Suppressor macrophage treated with lipopolysaccharide for 4 hours (primary cell): ENCODE results near the gene DPYSL3.
"Not testable (repeated sequence)": the region's sequence is repeated elsewhere in the genome, so short reads cannot be mapped to it uniquely, and the experiment has no call there.

Source experiments
- DNase-seq: peaks from one replicate; pipeline ENCODE4 v3.0.0-alpha.2; 2020

Gene DPYSL3

DNA sequence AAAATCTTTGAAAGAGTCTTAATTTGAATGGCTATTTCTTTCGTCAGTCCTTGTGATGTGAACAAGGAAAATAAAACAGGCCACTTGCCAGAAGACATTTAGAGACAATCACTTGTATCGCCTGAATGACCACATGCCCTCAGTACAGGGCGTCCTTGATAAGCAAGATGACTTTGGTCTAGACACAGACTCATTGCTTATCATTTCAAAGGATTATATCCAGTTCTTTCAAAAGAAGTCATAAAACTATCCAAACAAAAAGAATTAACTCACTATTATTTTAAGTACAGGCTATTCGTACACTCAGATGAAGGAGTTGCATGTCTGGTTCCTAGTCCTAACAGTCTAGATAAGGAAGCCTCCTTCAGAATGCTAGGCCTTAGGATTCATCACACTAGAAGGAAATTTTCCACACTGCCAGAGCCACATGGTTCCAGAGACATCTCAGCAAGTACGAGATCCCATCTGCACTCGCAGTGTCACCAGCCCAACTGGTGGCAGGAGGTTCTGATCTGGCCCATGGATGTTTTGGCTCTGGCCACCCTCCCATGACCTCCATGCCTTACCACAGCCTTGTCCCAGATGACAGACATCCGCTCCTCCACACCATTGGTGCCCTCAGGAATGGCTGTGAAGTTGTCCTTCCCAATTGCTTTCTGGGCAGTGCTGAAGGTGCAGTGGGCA lies 109.6 kb downstream of the DPYSL3 start:
- no peak for DNase-seq

DNA sequence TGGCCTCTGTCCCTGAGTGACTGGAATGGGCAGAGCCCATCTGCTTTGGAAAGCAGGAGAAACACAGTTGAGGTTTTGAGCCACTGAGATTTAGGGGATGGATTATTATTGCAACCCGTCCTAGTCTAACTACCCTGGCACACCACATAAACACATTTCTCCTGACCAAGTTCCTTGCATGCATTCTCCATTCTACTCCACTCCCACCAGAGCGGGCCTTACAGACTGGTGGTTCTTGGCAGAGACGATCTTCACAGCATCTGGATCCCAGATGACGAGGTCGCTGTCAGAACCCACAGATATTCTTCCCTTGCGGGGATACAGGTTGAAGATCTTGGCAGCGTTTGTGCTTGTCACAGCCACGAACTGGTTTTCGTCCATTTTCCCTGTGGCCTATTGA lies 111.0 kb downstream of the DPYSL3 start:
- no peak for DNase-seq

- no peak for DNase-seq
Measured at GRCh38 chr5:147397616-147398015, 112.3 kb downstream of the DPYSL3 start.

- DNase-seq: peak; percentile 25
Measured at GRCh38 chr5:147396070-147396823, 113.6 kb downstream of the DPYSL3 start.

DNA sequence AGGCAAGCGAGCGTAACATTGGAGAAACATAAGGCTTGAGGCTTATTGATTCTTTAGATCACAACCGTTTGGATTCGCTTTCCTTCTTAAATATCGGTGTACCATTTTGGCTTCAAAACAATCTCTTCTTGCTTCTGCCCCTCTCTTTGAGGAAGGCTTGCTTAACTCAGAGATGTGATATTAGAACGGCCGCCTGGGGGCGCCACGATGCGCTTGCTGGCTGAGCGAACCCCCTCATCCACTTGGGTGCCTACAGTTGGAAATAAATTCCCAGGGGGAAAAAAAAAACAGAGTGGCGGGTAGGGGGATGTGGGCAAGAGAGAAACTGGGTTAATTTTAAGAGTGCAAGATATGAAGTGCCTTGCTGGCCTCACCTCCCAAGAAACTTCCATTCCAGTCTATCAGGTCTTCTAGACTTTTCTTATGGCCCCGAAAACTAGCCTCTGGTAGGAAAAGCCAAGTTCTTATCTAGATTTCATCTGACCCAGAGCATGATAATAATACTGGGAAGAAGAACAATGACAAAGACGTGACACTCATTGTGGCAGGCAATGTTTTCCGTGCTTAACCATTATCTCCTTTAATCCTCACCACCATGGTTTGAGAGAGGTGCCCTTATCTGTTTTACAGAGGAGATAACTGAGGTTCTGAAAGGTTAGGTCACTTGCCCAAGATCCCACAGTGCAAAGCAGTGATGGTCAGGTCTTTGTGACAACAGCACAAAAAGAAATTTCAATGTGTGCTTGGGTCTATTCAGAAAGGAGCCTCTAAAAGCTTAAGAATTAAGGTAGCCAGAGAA lies 115.8 kb downstream of the DPYSL3 start:
- DNase-seq: no peak

GRCh38 chr5:147391781-147392180 lies 118.1 kb downstream of the DPYSL3 start:
- peak; percentile 75 for DNase-seq

DNA sequence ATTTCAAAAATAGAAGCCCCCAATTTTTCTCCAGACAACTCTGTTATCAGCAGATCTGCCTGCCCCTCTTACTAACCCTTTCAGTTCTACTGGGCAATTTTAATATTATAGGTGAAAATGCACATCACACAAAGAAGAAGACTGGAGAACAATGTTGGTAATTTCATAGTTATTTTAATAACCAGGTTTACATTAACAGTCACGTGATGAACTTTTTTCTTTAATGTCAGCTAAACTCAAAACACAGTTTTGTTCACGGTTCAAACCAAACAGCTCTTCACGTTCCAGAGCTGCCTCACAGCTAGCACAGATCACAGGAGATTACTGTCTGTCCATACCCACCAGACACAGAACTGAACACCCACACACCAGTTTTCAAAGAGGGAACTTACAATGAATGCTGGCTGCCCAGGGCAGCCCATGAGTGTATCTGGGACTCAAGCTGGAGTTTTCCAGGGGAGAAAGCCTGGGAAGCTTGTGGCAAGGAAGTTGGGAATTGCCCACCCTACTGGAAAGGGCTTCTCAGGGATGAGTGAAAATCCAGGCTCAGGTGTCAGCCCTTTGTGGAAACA lies 119.1 kb downstream of the DPYSL3 start:
- peak; percentile 32 for DNase-seq

- no peak for DNase-seq
Measured at GRCh38 chr5:147388184-147389108, 121.4 kb downstream of the DPYSL3 start.

DNA sequence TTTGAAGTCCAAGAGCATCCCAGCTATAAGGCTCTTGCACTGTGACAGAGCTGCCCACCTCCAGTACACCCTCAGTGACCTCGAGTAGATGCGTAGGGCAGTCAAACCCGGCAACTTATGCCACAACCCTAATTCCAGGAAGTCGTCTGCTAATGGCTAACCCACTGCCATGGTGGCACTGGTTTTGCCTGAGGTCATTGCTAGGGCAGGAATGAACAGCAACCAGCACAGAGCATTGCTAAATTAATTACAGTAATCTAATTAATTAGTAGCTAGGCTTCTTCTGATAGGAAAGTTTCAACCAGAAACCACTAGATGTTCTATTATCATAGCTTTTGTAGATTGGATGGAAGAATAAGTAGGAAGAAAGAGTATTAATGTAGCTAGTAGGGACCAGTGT lies 122.8 kb downstream of the DPYSL3 start:
- DNase-seq: no peak

DNA sequence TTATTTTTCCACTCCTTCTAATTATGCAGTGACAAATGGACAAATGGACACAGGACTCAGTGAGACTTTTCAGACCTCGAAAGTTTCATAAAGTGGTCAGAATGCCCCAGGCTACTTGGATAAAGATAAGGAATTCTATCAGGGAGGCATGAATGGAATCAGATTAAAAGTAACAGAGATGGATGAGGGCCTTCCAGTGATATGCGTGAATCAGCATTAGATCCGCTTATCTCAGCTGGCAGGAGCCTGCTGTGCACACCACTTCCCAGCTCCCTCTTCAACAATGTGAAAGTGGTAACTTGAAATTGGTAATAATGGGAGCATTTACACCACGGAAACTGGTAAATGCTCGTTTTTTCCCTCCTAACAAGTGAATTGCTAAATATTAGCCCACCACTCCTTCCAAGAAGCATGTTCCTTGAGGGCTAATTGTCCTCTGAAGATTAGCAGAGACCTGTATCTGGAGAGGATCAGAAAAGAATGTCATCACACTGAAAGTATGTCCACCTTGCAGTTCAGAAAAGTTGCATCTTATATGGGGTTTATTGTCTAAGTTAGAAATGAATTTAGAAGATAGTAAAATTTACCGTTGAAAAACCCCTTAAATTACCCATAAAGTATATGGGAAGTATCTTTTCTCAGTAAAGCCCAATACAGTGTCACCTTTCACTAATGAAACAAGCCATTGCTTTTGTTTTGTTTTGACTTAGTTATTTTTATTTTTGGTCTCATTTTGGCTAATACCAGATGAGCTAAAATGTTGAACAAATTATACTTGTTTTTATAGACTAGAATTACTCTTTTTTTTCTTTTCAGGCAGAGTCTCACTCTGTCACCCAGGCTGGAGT lies 125.3 kb downstream of the DPYSL3 start:
- DNase-seq: no peak

GRCh38 chr5:147382776-147383175 lies 127.1 kb downstream of the DPYSL3 start:
- DNase-seq: no peak

DNA sequence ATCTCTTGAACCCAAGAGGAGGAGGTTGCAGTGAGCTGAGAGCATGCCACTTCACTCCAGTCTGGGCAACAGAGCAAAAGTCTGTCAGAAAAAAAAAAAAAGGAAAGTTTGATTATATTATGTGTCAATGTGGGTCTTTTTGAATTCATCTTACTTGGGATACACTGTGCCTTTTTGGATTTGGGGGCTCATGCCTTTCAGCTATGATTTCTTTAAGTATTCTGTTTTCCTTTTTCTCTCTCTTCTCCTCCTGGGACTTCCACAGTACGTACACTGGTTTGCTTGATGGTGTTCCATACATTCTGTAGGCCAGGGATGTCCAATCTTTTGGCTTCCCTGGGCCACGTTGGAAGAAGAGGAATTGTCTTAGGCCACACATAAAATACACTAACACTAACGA lies 128.3 kb downstream of the DPYSL3 start:
- no peak for DNase-seq

GRCh38 chr5:147377682-147378081 lies 132.2 kb downstream of the DPYSL3 start:
- DNase-seq: no peak

DNA sequence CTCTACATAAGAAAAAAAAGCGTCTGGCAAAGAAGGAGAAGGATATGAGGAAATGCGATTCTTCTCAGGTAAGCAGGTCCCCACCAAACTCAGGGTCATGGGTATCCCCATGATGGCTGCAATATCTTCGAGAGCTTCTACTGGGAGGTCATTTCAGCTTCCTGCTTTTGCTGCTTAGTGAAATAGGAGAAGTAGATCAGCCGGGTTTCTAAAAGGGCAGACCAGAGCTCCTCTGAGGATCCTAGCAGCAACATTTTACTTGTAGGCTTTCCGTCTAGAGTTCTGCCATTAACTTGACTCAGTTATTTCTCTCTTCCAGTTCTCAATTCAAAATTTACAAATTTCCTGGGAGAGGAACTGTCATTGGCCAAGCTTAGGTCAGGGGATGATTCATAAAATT lies 134.7 kb downstream of the DPYSL3 start:
- peak; percentile 36 for DNase-seq

DNA sequence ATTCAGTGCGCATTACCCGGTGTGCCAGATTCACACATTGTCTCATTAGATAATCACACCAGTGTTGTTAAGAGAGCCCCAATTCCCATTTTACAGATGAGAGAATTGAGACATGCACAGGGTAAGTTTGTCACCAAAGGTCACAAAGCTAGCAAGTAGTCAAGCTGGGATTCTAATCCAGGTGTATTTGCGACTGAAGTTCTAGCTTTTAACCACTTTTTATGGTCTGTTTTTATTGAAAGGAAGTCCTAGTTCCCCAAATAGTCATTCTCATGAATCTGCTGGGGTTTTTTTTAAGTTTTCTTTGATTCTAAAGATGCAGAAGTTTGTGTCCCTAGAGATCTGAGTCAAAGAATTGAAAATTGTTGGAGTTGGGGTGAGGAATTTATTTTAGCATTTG lies 136.5 kb downstream of the DPYSL3 start:
- DNase-seq: no peak

- peak; percentile 35 for DNase-seq
Measured at GRCh38 chr5:147372191-147372590, 137.7 kb downstream of the DPYSL3 start.

DNA sequence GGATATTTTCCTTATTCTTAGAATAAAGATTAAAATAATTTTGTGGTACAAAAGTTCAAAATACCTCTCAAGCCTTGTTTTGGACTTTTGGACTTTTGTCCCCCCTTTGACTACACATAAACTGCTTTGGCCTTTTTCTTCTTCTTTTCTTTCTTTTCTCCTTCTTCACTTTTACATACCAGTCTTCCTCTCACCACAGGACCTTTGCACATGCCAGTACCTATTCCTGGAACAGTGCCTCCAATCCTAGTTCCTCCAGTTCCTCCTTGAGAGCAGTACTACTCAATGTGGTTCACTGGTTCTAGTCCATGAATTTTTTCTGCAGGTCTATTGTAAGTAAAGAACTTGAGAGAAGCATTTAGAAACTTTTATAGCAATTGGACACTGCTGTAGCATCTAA lies 138.6 kb downstream of the DPYSL3 start:
- DNase-seq: no peak

DNA sequence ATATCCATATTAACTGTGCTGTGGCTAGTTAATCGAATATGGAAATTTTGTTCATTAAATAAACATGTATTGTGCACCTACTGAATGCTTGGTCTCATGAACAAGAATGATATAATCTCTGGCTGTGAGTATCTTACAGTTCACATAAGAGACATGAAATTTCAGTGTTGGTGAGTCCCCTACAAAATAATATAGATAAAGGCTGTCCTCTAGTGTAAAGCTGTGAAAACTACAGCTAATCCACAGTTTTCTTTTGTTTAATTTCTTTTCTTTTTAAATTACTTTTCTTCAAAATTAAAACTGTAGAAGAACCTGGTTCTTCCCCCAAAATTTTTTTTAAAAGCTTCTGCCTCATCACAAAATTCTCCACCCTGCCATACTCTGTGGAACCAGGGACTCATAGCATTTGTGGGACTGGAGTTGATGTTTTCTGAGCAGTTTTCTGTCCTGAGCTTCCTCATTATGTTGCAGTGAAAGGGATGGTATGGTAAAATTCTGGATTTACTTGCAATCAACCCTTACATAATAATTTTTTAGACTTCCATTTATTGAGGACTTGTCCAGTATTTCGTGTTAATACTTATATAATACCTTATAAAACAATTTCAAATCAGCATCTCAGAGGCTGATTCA lies 140.0 kb downstream of the DPYSL3 start:
- peak; percentile 8 for DNase-seq

DNA sequence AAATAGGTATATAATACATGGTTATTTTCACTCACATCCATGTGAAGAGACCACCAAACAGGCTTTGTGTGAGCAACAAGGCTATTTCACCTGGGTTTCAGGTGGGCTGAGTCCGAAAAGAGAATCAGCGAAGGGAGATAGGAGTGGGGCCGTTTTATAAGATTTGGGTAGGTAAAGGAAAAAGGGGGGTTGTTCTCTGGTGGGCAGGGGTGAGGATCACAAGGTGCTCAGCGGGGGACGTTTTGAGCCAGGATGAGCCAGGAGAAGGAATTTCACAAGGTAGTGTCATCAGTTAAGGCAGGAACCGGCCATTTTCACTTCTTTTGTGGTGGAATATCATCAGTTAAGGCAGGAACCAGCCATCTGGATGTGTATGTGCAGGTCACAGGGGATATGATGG lies 142.5 kb downstream of the DPYSL3 start:
- DNase-seq: not testable (repeated sequence)

DNA sequence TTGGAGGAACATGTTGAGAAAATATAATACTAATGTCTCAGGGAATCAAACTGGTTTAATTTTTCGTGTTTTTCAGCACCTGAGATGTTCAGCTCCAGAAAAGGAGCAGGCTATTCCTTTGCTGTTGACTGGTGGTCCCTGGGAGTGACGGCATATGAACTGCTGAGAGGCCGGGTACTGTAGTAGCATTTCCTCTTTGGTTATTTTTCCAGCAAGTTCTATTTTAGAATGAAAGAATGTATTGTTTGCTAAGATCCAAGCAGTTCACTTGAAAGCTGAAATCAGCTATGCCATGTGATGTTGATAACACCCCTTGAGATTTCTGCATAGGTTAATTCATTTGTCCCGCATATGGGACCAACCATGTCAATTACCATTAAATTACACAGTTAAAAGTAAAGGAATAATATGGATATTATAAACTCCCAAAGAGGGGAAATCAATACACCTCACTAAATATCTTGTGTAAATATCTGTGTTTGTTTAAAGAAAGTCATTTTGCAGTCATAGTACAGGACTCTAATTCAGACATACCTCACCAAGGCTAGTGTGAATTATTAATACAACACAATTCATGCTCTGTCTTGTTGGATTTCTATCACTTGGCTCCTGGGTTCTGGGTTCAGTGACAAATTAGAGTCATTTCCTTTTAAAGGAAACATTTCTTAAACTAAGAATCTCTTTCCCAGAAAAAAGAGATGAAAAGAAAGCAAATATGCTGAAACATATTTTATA lies 148.3 kb downstream of the DPYSL3 start:
- no peak for DNase-seq
